ENCODE results near the gene CBX2.

CBX2 gene

GRCh38 chr17:79737046-79737921 lies 40.7 kb upstream of the CBX2 start:
- H3K9ac ChIP-seq (ENCODE audit: low read depth, low read length): no peak overlapping the region
- no peak overlapping the region for H3K4me3 ChIP-seq (ENCODE audit: low read depth, low read length)
- peaks cover 18% of the 10 kb centered on the region for H3K27me3 ChIP-seq (ENCODE audit: control insufficient read depth, insufficient read depth, low read length)
- no peak overlapping the region for H3K27ac ChIP-seq (ENCODE audit: low read depth, low read length)
- no peaks in the 10 kb centered on the region for H3K9me3 ChIP-seq (ENCODE audit: control insufficient read depth, insufficient read depth, low read length)
- H3K4me1 ChIP-seq (ENCODE audit: control insufficient read depth, insufficient read depth, low read length): no peaks in the 10 kb centered on the region
- H3K36me3 ChIP-seq (ENCODE audit: control insufficient read depth, insufficient read depth, low read length): no peaks in the 10 kb centered on the region

GRCh38 chr17:79737922-79738578 lies 39.9 kb upstream of the CBX2 start:
- Histone ChIP-seq H3K27me3 (ENCODE audit: control insufficient read depth, insufficient read depth, low read length) (peaks cover 25% of the 10 kb centered on the region), H3K36me3 (ENCODE audit: control insufficient read depth, insufficient read depth, low read length) (no peaks in the 10 kb centered on the region), H3K9ac (ENCODE audit: low read depth, low read length) (no peak overlapping the region), H3K9me3 (ENCODE audit: control insufficient read depth, insufficient read depth, low read length) (no peaks in the 10 kb centered on the region), H3K4me3 (ENCODE audit: low read depth, low read length) (no peak overlapping the region), H3K27ac (ENCODE audit: low read depth, low read length) (no peak overlapping the region), H3K4me1 (ENCODE audit: control insufficient read depth, insufficient read depth, low read length) (no peaks in the 10 kb centered on the region)

GRCh38 chr17:79738643-79739042 lies 39.3 kb upstream of the CBX2 start:
- Histone ChIP-seq H3K4me3 (ENCODE audit: low read depth, low read length) (no peak overlapping the region), H3K27me3 (ENCODE audit: control insufficient read depth, insufficient read depth, low read length) (peaks cover 30% of the 10 kb centered on the region), H3K4me1 (ENCODE audit: control insufficient read depth, insufficient read depth, low read length) (no peaks in the 10 kb centered on the region), H3K9ac (ENCODE audit: low read depth, low read length) (no peak overlapping the region), H3K27ac (ENCODE audit: low read depth, low read length) (no peak overlapping the region), H3K36me3 (ENCODE audit: control insufficient read depth, insufficient read depth, low read length) (no peaks in the 10 kb centered on the region), H3K9me3 (ENCODE audit: control insufficient read depth, insufficient read depth, low read length) (no peaks in the 10 kb centered on the region)

GRCh38 chr17:79739148-79740062 lies 38.5 kb upstream of the CBX2 start:
- Histone ChIP-seq H3K36me3 (ENCODE audit: control insufficient read depth, insufficient read depth, low read length) (no peaks in the 10 kb centered on the region), H3K9ac (ENCODE audit: low read depth, low read length) (no peak overlapping the region), H3K4me3 (ENCODE audit: low read depth, low read length) (no peak overlapping the region), H3K27me3 (ENCODE audit: control insufficient read depth, insufficient read depth, low read length) (peaks cover 35% of the 10 kb centered on the region), H3K9me3 (ENCODE audit: control insufficient read depth, insufficient read depth, low read length) (no peaks in the 10 kb centered on the region), H3K4me1 (ENCODE audit: control insufficient read depth, insufficient read depth, low read length) (no peaks in the 10 kb centered on the region), H3K27ac (ENCODE audit: low read depth, low read length) (no peak overlapping the region)

GRCh38 chr17:79740413-79740812 lies 37.5 kb upstream of the CBX2 start:
- Histone ChIP-seq H3K4me3 (ENCODE audit: low read depth, low read length) (no peak overlapping the region), H3K36me3 (ENCODE audit: control insufficient read depth, insufficient read depth, low read length) (no peaks in the 10 kb centered on the region), H3K9me3 (ENCODE audit: control insufficient read depth, insufficient read depth, low read length) (no peaks in the 10 kb centered on the region), H3K9ac (ENCODE audit: low read depth, low read length) (no peak overlapping the region), H3K27ac (ENCODE audit: low read depth, low read length) (no peak overlapping the region), H3K27me3 (ENCODE audit: control insufficient read depth, insufficient read depth, low read length) (peaks cover 37% of the 10 kb centered on the region), H3K4me1 (ENCODE audit: control insufficient read depth, insufficient read depth, low read length) (no peaks in the 10 kb centered on the region)

- Histone ChIP-seq H3K9me3 (ENCODE audit: control insufficient read depth, insufficient read depth, low read length) (no peaks in the 10 kb centered on the region), H3K9ac (ENCODE audit: low read depth, low read length) (no peak overlapping the region), H3K4me3 (ENCODE audit: low read depth, low read length) (peak overlapping the region; percentile 73; the same call in 1 of the 2 replicates), H3K36me3 (ENCODE audit: control insufficient read depth, insufficient read depth, low read length) (no peaks in the 10 kb centered on the region), H3K27me3 (ENCODE audit: control insufficient read depth, insufficient read depth, low read length) (peaks cover 42% of the 10 kb centered on the region), H3K27ac (ENCODE audit: low read depth, low read length) (no peak overlapping the region), H3K4me1 (ENCODE audit: control insufficient read depth, insufficient read depth, low read length) (peaks cover 2% of the 10 kb centered on the region; the same call in 1 of the 2 replicates)
Observed at GRCh38 chr17:79741401-79741750, 36.6 kb upstream of the CBX2 start.

GRCh38 chr17:79741751-79742588 lies 36.0 kb upstream of the CBX2 start:
- H3K36me3 ChIP-seq (ENCODE audit: control insufficient read depth, insufficient read depth, low read length): no peaks in the 10 kb centered on the region
- H3K9ac ChIP-seq (ENCODE audit: low read depth, low read length): no peak overlapping the region
- peaks cover 5% of the 10 kb centered on the region; the same call in 1 of the 2 replicates for H3K4me1 ChIP-seq (ENCODE audit: control insufficient read depth, insufficient read depth, low read length)
- H3K4me3 ChIP-seq (ENCODE audit: low read depth, low read length): peak overlapping the region; percentile 73
- H3K27me3 ChIP-seq (ENCODE audit: control insufficient read depth, insufficient read depth, low read length): peaks cover 48% of the 10 kb centered on the region
- H3K27ac ChIP-seq (ENCODE audit: low read depth, low read length): no peak overlapping the region
- H3K9me3 ChIP-seq (ENCODE audit: control insufficient read depth, insufficient read depth, low read length): no peaks in the 10 kb centered on the region

DNA sequence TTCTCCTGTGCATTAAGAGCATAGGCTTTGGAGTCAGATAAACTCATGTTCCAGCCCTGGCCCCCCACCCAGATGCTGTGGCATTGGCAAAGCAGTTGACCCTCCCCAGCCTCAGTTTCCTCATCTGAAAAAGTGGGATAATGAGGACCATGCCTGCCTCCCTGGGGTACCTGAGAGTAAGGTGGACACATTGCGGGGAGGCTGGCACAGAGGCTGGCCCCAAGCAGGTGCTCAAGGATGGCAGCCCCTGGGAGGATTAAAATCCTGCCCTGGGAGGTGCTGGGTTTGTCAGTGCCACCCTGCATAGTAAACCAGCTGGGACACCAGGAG lies 35.4 kb upstream of the CBX2 start:
- Histone ChIP-seq H3K4me3 (ENCODE audit: low read depth, low read length) (no peak overlapping the region), H3K9me3 (ENCODE audit: control insufficient read depth, insufficient read depth, low read length) (no peaks in the 10 kb centered on the region), H3K4me1 (ENCODE audit: control insufficient read depth, insufficient read depth, low read length) (peaks cover 5% of the 10 kb centered on the region), H3K27me3 (ENCODE audit: control insufficient read depth, insufficient read depth, low read length) (peaks cover 54% of the 10 kb centered on the region), H3K27ac (ENCODE audit: low read depth, low read length) (no peak overlapping the region), H3K9ac (ENCODE audit: low read depth, low read length) (no peak overlapping the region), H3K36me3 (ENCODE audit: control insufficient read depth, insufficient read depth, low read length) (no peaks in the 10 kb centered on the region)

- Histone ChIP-seq H3K4me3 (ENCODE audit: low read depth, low read length) (no peak overlapping the region), H3K9ac (ENCODE audit: low read depth, low read length) (no peak overlapping the region), H3K4me1 (ENCODE audit: control insufficient read depth, insufficient read depth, low read length) (peaks cover 9% of the 10 kb centered on the region), H3K27ac (ENCODE audit: low read depth, low read length) (no peak overlapping the region), H3K36me3 (ENCODE audit: control insufficient read depth, insufficient read depth, low read length) (no peaks in the 10 kb centered on the region), H3K9me3 (ENCODE audit: control insufficient read depth, insufficient read depth, low read length) (no peaks in the 10 kb centered on the region), H3K27me3 (ENCODE audit: control insufficient read depth, insufficient read depth, low read length) (peaks cover 59% of the 10 kb centered on the region)
Observed at GRCh38 chr17:79742951-79743476, 34.9 kb upstream of the CBX2 start.

- no peak overlapping the region for H3K4me3 ChIP-seq (ENCODE audit: low read depth, low read length)
- H3K27me3 ChIP-seq (ENCODE audit: control insufficient read depth, insufficient read depth, low read length): peaks cover 65% of the 10 kb centered on the region
- peaks cover 9% of the 10 kb centered on the region for H3K4me1 ChIP-seq (ENCODE audit: control insufficient read depth, insufficient read depth, low read length)
- H3K9ac ChIP-seq (ENCODE audit: low read depth, low read length): no peak overlapping the region
- H3K36me3 ChIP-seq (ENCODE audit: control insufficient read depth, insufficient read depth, low read length): no peaks in the 10 kb centered on the region
- H3K9me3 ChIP-seq (ENCODE audit: control insufficient read depth, insufficient read depth, low read length): no peaks in the 10 kb centered on the region
- no peak overlapping the region for H3K27ac ChIP-seq (ENCODE audit: low read depth, low read length)
Observed at GRCh38 chr17:79743614-79744013, 34.3 kb upstream of the CBX2 start.
